Ovary (tissue), 3 donors: ENCODE data around the gene DNAJB11.

Experiments
- POLR2A ChIP-seq: fragments of 450-650 bp; IDR thresholded peaks from one replicate; pipeline ENCODE4 v1.6.1; 2017; ENCODE audit warnings: antibody characterized with exemption, mild to moderate bottlenecking, moderate library complexity
- TF ChIP-seq, protein P1 (sequence below), 3 donors: fragments of 450-650 bp in 2 of 3; fragments of 200-600 bp in 1 of 3; IDR thresholded peaks; one replicate each; pipeline versions ENCODE4 v1.5.1 to v1.8.0; 2016 to 2022; ENCODE audit warnings: antibody characterized with exemption in 3 of 3, mild to moderate bottlenecking in 1 of 3
- donor health status: DM: no; HTN: no; CAD: no.

DNA sequence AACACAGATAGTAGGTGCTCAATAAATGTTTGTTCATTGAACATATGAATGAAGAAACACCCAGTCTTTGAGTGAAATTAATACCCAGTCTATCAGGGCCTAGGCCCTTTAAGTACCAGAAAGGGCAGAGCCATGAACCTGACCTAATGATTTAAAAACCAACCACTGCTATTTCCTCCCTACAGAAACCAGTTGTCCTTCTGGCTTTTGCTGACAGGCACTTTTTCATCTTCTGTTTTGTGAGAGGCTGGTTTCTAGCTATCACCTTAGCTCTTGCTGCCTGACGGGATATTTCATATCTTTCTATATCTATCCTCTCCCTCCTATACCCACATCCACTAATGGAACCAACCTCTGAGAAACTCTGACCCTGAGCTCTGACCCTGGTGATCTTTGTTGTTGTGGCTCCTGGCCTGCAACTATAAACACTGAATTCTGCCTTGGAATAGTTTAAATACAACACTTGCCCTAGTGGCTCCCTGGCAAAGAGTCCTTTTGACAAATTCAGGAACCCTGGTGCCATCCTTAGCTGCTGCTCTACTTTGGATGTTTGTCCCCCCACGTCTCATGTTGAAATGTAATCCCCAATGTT is 38.2 kb downstream of the DNAJB11 start:
- TF ChIP-seq, protein P1, sequence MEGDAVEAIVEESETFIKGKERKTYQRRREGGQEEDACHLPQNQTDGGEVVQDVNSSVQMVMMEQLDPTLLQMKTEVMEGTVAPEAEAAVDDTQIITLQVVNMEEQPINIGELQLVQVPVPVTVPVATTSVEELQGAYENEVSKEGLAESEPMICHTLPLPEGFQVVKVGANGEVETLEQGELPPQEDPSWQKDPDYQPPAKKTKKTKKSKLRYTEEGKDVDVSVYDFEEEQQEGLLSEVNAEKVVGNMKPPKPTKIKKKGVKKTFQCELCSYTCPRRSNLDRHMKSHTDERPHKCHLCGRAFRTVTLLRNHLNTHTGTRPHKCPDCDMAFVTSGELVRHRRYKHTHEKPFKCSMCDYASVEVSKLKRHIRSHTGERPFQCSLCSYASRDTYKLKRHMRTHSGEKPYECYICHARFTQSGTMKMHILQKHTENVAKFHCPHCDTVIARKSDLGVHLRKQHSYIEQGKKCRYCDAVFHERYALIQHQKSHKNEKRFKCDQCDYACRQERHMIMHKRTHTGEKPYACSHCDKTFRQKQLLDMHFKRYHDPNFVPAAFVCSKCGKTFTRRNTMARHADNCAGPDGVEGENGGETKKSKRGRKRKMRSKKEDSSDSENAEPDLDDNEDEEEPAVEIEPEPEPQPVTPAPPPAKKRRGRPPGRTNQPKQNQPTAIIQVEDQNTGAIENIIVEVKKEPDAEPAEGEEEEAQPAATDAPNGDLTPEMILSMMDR (IDR thresholded peaks at IDR 0.05), result no peak
- no peak for TF ChIP-seq POLR2A
